GM12872 (cell line): ENCODE data around the gene SPDYE11.
"Not testable (repeated sequence)": the region's sequence is repeated elsewhere in the genome, so short reads cannot be mapped to it uniquely, and the experiment has no call there.

Experiments
- TF ChIP-seq, protein P1 (sequence below): IDR thresholded peaks from 3 replicates; pipeline ENCODE4 v1.5.1; 2011; ENCODE audit warnings: low read depth, mild to moderate bottlenecking, low read length, moderate library complexity; ENCODE audit not compliant: insufficient read depth

Gene SPDYE11, protein sequence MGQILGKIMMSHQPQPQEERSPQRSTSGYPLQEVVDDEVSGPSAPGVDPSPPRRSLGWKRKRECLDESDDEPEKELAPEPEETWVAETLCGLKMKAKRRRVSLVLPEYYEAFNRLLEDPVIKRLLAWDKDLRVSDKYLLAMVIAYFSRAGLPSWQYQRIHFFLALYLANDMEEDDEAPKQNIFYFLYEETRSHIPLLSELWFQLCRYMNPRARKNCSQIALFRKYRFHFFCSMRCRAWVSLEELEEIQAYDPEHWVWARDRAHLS

GRCh38 chr7:73057811-73058210 lies at the start of gene SPDYE11:
Gene SPDYE11 (minus strand): TSS chr7:73057911. CDS start chr7:73056111, 1,800 bp downstream.
- TF ChIP-seq, protein P1, sequence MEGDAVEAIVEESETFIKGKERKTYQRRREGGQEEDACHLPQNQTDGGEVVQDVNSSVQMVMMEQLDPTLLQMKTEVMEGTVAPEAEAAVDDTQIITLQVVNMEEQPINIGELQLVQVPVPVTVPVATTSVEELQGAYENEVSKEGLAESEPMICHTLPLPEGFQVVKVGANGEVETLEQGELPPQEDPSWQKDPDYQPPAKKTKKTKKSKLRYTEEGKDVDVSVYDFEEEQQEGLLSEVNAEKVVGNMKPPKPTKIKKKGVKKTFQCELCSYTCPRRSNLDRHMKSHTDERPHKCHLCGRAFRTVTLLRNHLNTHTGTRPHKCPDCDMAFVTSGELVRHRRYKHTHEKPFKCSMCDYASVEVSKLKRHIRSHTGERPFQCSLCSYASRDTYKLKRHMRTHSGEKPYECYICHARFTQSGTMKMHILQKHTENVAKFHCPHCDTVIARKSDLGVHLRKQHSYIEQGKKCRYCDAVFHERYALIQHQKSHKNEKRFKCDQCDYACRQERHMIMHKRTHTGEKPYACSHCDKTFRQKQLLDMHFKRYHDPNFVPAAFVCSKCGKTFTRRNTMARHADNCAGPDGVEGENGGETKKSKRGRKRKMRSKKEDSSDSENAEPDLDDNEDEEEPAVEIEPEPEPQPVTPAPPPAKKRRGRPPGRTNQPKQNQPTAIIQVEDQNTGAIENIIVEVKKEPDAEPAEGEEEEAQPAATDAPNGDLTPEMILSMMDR, result not testable (repeated sequence)

- TF ChIP-seq, protein P1, result not testable (repeated sequence)
Observed at GRCh38 chr7:73085938-73086337, 28.2 kb upstream of the SPDYE11 start, which contains the start of gene SPDYE9. Gene SPDYE9 (minus strand): TSS chr7:73086038. CDS start chr7:73084238, 1,800 bp downstream.

- TF ChIP-seq, protein P1, result not testable (repeated sequence)
Observed at GRCh38 chr7:73029666-73030065, 28.0 kb downstream of the SPDYE11 start, which contains the start of gene SPDYE8. Gene SPDYE8 (minus strand): TSS chr7:73029766. CDS start chr7:73027966, 1,800 bp downstream.
